HG02623 (cell line): ENCODE data around the gene LCA5.
"Not testable (repeated sequence)": the region's sequence is repeated elsewhere in the genome, so short reads cannot be mapped to it uniquely, and the experiment has no call there.

Experiments
- ATAC-seq: cut with Tn5 transposase; IDR thresholded peaks from one replicate; pipeline ENCODE4 v1.9.1; 2021; ENCODE audit warnings: moderate library complexity; ENCODE audit not compliant: unreplicated experiment

The LCA5 gene

GRCh38 chr6:79468116-79468515, 69.1 kb downstream of the LCA5 start:
- no peak for ATAC-seq

GRCh38 chr6:79467716-79468115, 69.5 kb downstream of the LCA5 start:
- ATAC-seq: no peak

GRCh38 chr6:79466207-79466834, 70.9 kb downstream of the LCA5 start:
- ATAC-seq: no peak

GRCh38 chr6:79465381-79465780, 71.8 kb downstream of the LCA5 start:
- no peak for ATAC-seq

GRCh38 chr6:79463621-79464050, 73.6 kb downstream of the LCA5 start:
- ATAC-seq: no peak

GRCh38 chr6:79461205-79461604, 76.0 kb downstream of the LCA5 start:
- ATAC-seq: no peak

GRCh38 chr6:79455446-79455845, 81.8 kb downstream of the LCA5 start:
- no peak for ATAC-seq

GRCh38 chr6:79453558-79454042, 83.6 kb downstream of the LCA5 start:
- no peak for ATAC-seq

GRCh38 chr6:79450984-79451383, 86.2 kb downstream of the LCA5 start:
- no peak for ATAC-seq

- ATAC-seq: no peak
Measured at GRCh38 chr6:79446006-79446405, 91.2 kb downstream of the LCA5 start.

GRCh38 chr6:79443876-79444275, 93.4 kb downstream of the LCA5 start:
- not testable (repeated sequence) for ATAC-seq

- ATAC-seq: no peak
Measured at GRCh38 chr6:79441192-79441591, 96.0 kb downstream of the LCA5 start.

GRCh38 chr6:79440598-79440997, 96.6 kb downstream of the LCA5 start:
- ATAC-seq: no peak

- ATAC-seq: no peak
Measured at GRCh38 chr6:79438030-79438429, 99.2 kb downstream of the LCA5 start.

- no peak for ATAC-seq
Measured at GRCh38 chr6:79436241-79436640, 101.0 kb downstream of the LCA5 start.

- no peak for ATAC-seq
Measured at GRCh38 chr6:79435746-79436145, 101.5 kb downstream of the LCA5 start.
